Measurements from ENCODE around the gene NRXN3. TPM values are rescaled to one million over a fixed set of nuclear protein-coding genes. Genes with fewer than 3 reads are reported as not detected.

NRXN3 gene
- total and polyA plus RNA-seq, 2 experiments from 2014 or later: 0.69 to 1.5 TPM

DNA sequence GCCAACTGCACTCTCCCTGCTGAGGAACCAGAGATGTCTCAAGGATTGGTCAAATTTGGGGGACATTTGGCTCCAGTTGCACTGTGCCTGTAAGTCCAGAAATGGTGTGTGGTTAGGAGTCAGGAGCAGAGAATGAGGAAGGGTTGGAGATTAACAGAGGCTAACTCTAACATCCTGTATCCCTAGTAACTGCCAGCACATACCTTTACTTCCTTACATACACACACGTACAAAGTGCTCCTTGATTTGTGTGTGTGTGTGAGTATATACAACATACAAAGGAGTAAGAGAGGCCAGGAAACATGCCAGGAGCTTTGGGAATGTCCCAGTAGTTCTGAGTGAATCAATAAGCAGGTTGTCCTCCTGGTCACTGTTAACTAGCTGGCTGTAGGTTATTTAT is 39.8 kb upstream of the NRXN3 start:
- DNase-seq (ENCODE audit: low read depth in 1 of 2, low spot score in 1 of 2): no peak
- Histone ChIP-seq H3K9me3 (ENCODE audit: low read depth) (no peaks in the 10 kb centered on the region), H3K4me3 (no peak overlapping the region), H3K27ac (no peak overlapping the region), H3K27me3 (no peaks in the 10 kb centered on the region), H3K36me3 (no peaks in the 10 kb centered on the region), H3K4me1 (ENCODE audit: low read depth) (no peaks in the 10 kb centered on the region)
- TF ChIP-seq, protein P1, sequence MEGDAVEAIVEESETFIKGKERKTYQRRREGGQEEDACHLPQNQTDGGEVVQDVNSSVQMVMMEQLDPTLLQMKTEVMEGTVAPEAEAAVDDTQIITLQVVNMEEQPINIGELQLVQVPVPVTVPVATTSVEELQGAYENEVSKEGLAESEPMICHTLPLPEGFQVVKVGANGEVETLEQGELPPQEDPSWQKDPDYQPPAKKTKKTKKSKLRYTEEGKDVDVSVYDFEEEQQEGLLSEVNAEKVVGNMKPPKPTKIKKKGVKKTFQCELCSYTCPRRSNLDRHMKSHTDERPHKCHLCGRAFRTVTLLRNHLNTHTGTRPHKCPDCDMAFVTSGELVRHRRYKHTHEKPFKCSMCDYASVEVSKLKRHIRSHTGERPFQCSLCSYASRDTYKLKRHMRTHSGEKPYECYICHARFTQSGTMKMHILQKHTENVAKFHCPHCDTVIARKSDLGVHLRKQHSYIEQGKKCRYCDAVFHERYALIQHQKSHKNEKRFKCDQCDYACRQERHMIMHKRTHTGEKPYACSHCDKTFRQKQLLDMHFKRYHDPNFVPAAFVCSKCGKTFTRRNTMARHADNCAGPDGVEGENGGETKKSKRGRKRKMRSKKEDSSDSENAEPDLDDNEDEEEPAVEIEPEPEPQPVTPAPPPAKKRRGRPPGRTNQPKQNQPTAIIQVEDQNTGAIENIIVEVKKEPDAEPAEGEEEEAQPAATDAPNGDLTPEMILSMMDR (IDR thresholded peaks at IDR 0.05; ENCODE audit: low read depth, low read length): no peak

DNA sequence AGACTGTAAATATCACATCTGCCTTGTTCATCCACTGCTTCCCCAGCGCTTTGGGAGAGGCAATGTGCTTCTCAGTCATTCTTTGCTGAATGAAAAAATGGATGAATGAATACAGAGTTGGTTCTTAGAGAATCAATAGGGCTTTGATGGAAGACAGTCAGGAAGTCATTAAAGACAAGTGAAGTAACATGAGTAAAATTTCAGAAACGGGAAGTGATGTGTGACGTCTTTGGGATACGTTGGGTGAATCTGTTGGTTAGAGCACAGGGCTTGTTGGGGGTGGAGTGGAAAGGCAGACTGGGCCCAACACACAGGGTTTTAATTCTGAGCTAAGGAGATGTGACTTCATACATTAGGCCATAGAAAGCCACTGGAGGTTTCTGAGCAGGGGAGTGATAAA is 39.0 kb upstream of the NRXN3 start:
- Histone ChIP-seq H3K9me3 (ENCODE audit: low read depth) (no peaks in the 10 kb centered on the region), H3K36me3 (no peaks in the 10 kb centered on the region), H3K27ac (no peak overlapping the region), H3K27me3 (no peaks in the 10 kb centered on the region), H3K4me1 (ENCODE audit: low read depth) (no peaks in the 10 kb centered on the region), H3K4me3 (no peak overlapping the region)
- TF ChIP-seq, protein P1 (IDR thresholded peaks at IDR 0.05; ENCODE audit: low read depth, low read length): no peak
- DNase-seq (ENCODE audit: low read depth in 1 of 2, low spot score in 1 of 2): no peak

DNA sequence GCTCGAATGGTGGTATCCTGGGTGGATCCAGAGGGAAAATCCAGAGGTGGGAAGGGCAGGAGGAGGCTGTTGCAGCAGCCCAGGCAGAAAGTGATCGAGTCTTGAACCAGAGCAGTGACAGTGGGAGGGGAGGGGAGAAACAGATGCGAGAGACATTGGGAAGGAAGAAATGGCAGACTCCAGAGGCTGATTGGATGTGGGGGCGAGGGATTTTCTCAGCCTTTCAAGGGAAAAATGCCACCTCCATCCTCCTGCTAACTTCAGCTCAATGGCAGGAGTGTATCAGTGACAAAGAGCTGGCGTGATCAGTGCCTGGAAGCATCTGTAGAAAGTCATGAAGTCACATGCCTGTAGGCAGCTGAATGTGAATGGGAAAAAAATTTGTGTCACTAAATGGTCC is 38.6 kb upstream of the NRXN3 start:
- TF ChIP-seq, protein P1 (IDR thresholded peaks at IDR 0.05; ENCODE audit: low read depth, low read length): no peak
- H3K4me1 ChIP-seq (ENCODE audit: low read depth): no peaks in the 10 kb centered on the region
- H3K4me3 ChIP-seq: no peak overlapping the region
- H3K36me3 ChIP-seq: no peaks in the 10 kb centered on the region
- no peaks in the 10 kb centered on the region for H3K9me3 ChIP-seq (ENCODE audit: low read depth)
- no peaks in the 10 kb centered on the region for H3K27me3 ChIP-seq
- DNase-seq (ENCODE audit: low read depth in 1 of 2, low spot score in 1 of 2): no peak
- no peak overlapping the region for H3K27ac ChIP-seq

DNA sequence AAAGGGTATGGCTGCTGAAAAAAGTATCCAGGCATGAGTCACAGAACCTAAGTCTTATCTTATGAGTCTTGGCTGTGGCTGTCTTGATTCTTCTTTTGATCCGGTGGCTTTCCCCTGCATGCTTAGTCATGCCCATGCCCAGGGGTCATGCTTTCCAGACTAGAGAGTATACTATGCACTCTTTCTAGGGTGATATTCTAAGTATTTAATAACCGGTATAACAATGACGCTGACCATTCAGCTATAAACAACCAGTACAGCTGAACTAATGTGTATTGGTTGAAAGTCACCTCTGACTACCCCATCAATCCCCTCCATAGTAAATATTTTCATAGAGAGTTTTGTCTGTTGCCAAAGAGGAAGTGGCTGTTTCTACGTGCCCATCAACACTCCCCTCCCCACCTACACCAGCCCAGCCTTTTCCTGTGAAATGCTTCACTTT is 34.7 kb upstream of the NRXN3 start:
- H3K4me1 ChIP-seq (ENCODE audit: low read depth): no peaks in the 10 kb centered on the region
- H3K36me3 ChIP-seq: no peaks in the 10 kb centered on the region
- no peak overlapping the region for H3K4me3 ChIP-seq
- no peak overlapping the region for H3K27ac ChIP-seq
- no peaks in the 10 kb centered on the region for H3K9me3 ChIP-seq (ENCODE audit: low read depth)
- DNase-seq (ENCODE audit: low read depth in 1 of 2, low spot score in 1 of 2): no peak
- no peaks in the 10 kb centered on the region for H3K27me3 ChIP-seq
- TF ChIP-seq, protein P1 (IDR thresholded peaks at IDR 0.05; ENCODE audit: low read depth, low read length): no peak

DNA sequence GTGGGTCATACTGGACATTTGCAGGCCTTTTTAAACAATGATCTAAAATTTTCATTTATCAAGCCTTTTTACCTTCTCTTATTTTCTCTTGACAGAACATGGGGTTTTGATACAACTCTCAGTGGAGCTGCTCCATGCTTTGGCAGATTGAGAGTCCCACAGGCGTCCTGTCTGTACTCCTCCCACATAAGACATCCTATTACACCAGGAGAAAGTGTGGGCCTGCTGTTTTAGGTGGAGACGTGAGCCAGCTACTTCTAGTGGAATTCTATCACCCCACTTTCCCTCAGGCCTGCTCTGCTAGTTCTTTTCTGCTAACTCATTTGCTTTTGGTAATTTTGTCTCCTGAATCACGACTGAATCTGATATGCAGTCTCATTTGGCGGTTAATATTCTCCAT is 33.5 kb upstream of the NRXN3 start:
- H3K27me3 ChIP-seq: peaks cover under 1% of the 10 kb centered on the region
- H3K27ac ChIP-seq: no peak overlapping the region
- no peak for DNase-seq (ENCODE audit: low read depth in 1 of 2, low spot score in 1 of 2)
- H3K9me3 ChIP-seq (ENCODE audit: low read depth): no peaks in the 10 kb centered on the region
- no peaks in the 10 kb centered on the region for H3K36me3 ChIP-seq
- no peak overlapping the region for H3K4me3 ChIP-seq
- H3K4me1 ChIP-seq (ENCODE audit: low read depth): no peaks in the 10 kb centered on the region
- TF ChIP-seq, protein P1 (IDR thresholded peaks at IDR 0.05; ENCODE audit: low read depth, low read length): no peak

DNA sequence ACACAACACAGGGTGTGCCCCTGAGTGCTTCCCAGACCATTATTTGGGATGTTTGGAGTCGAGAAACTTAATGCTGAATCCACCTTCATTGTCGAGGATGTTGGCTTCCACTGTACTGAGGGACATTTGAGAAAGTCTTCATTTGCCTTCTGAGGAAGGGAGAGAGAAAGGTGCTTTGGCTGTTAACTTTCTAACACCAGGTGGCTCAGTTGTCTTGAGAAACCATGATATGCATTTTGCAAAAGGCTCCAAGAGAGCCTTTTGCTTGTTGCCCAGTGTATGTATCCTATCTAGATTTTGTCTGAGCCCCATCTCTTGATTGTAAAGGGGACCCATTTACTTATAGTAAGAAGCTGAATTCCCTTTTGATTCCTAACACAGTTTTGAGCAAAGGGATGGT is 28.6 kb upstream of the NRXN3 start:
- H3K27me3 ChIP-seq: peaks cover 25% of the 10 kb centered on the region
- no peak overlapping the region for H3K4me3 ChIP-seq
- no peak overlapping the region for H3K27ac ChIP-seq
- DNase-seq (ENCODE audit: low read depth in 1 of 2, low spot score in 1 of 2): no peak
- no peaks in the 10 kb centered on the region for H3K9me3 ChIP-seq (ENCODE audit: low read depth)
- H3K4me1 ChIP-seq (ENCODE audit: low read depth): no peaks in the 10 kb centered on the region
- TF ChIP-seq, protein P1 (IDR thresholded peaks at IDR 0.05; ENCODE audit: low read depth, low read length): no peak
- H3K36me3 ChIP-seq: no peaks in the 10 kb centered on the region

All from cardiac muscle cell (in vitro differentiated cells and primary cell).